ENCODE results near the gene NLE1. TPM values are rescaled to one million over a fixed set of nuclear protein-coding genes. Genes with fewer than 3 reads are reported as not detected.

NLE1 gene
- total RNA-seq, 2 donors from 2014 or later = 12.9 to 17.9 TPM

DNA sequence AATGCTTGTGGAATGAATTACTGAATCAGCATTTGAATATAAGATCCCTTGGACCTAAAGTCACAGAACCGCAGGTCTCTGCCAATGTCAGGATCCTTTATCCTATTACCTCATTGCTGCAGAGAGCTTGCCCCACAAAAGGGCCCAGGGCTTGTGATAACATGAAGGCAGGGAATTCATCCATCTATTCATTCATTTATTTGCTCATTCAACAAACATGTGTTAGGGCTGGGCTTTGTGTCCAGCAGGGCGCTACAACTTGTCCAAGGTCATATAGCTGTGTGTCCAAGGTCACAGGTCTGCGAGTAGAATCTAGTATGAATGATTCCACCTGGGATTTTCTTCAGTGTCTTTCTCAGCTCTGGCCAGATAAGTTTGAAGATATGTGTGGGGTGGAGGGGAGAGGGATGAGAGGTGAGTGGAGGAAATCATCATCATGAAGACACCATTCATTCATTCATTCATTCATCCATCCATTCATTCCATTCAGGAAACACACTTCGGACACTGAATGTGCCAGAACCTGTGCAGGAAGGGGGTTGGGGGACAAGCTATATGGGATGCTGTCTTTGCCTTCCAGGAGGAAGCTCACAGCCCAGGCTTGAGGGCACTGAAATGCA lies 4.2 kb upstream of the NLE1 start:
- Histone ChIP-seq H3K27ac (no peak overlapping the region), H3K4me1 (no peaks in the 10 kb centered on the region), H3K9me3 (no peaks in the 10 kb centered on the region), H3K27me3 (no peaks in the 10 kb centered on the region), H3K4me3 (no peak overlapping the region), H3K36me3 (replicated peaks in 1 of 2; ENCODE audit: insufficient read depth in 1 of 2, low read depth in 2 of 2) (no peaks in the 10 kb centered on the region)
- ATAC-seq (no peak), DNase-seq (no peak)
- TF ChIP-seq, protein P1, sequence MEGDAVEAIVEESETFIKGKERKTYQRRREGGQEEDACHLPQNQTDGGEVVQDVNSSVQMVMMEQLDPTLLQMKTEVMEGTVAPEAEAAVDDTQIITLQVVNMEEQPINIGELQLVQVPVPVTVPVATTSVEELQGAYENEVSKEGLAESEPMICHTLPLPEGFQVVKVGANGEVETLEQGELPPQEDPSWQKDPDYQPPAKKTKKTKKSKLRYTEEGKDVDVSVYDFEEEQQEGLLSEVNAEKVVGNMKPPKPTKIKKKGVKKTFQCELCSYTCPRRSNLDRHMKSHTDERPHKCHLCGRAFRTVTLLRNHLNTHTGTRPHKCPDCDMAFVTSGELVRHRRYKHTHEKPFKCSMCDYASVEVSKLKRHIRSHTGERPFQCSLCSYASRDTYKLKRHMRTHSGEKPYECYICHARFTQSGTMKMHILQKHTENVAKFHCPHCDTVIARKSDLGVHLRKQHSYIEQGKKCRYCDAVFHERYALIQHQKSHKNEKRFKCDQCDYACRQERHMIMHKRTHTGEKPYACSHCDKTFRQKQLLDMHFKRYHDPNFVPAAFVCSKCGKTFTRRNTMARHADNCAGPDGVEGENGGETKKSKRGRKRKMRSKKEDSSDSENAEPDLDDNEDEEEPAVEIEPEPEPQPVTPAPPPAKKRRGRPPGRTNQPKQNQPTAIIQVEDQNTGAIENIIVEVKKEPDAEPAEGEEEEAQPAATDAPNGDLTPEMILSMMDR (IDR thresholded peaks at IDR 0.05) = no peak
- no peak for TF ChIP-seq POLR2A (IDR thresholded peaks at IDR 0.05)
- intact Hi-C loops (cut with DNase I) = no loop called here
- 29 to 38% methylated on average over 4 of the region's 4 CpGs for WGBS, 2 donors

DNA sequence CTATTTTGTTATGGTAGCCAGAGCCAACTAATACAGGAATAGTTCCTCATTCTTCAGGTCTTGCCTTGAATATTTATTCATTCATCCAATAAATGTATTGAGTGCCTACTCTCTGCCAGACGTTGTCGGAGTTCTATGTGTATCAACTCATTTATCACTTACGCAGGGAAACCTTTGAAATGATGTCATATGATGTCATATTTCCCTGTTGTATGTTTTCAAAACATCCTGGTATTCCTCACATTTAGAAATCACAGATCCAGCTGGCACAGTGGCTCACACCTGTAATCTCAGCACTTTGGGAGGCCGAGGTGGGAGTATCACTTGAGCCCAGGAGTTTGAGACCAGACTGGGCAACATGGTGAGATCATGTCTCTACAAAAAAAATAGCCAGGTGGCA lies 2.7 kb upstream of the NLE1 start:
- no peak overlapping the region for H3K4me3 ChIP-seq
- intact Hi-C loops (cut with DNase I) = no loop called here
- H3K27ac ChIP-seq = no peak overlapping the region
- ATAC-seq (no peak), DNase-seq (no peak)
- WGBS, 2 donors = 63 to 64% methylated on average over 4 of the region's 4 CpGs
- TF ChIP-seq, protein P1 (IDR thresholded peaks at IDR 0.05) = no peak
- no peak for TF ChIP-seq POLR2A (IDR thresholded peaks at IDR 0.05)
- no peaks in the 10 kb centered on the region for H3K27me3 ChIP-seq
- H3K4me1 ChIP-seq = peaks cover 12% of the 10 kb centered on the region
- H3K9me3 ChIP-seq = no peaks in the 10 kb centered on the region
- no peaks in the 10 kb centered on the region for H3K36me3 ChIP-seq (replicated peaks in 1 of 2; ENCODE audit: insufficient read depth in 1 of 2, low read depth in 2 of 2)

DNA sequence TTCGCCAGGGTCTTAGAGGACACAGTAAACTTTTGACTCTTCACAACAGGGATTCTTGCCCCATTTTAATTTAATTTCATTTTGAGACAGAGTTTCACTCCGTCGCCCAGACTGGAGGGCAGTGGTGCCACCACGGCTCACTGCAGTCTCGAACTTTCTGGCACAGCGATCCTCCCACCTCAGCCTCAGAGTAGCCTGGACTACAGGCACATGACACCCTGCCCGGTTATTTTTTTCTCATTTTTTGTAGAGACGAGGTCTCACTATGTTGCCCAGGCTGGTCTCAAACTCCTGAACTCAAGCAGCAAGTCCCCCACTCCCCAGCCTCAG lies 329 bp upstream of the NLE1 start:
- H3K36me3 ChIP-seq (replicated peaks in 1 of 2; ENCODE audit: insufficient read depth in 1 of 2, low read depth in 2 of 2) = peaks cover 0 to 8% of the 10 kb centered on the region in 2 donors
- no peak overlapping the region for H3K4me3 ChIP-seq
- H3K4me1 ChIP-seq = peaks cover 12% of the 10 kb centered on the region
- TF ChIP-seq, protein P1 (IDR thresholded peaks at IDR 0.05) = no peak
- TF ChIP-seq POLR2A (IDR thresholded peaks at IDR 0.05) = no peak
- H3K27me3 ChIP-seq = no peaks in the 10 kb centered on the region
- 60 to 61% methylated on average over 8 of the region's 8 CpGs for WGBS, 2 donors
- H3K9me3 ChIP-seq = no peaks in the 10 kb centered on the region
- intact Hi-C loops (cut with DNase I) = no loop called here
- no peak overlapping the region for H3K27ac ChIP-seq
- DNase-seq (no peak), ATAC-seq (no peak)

DNA sequence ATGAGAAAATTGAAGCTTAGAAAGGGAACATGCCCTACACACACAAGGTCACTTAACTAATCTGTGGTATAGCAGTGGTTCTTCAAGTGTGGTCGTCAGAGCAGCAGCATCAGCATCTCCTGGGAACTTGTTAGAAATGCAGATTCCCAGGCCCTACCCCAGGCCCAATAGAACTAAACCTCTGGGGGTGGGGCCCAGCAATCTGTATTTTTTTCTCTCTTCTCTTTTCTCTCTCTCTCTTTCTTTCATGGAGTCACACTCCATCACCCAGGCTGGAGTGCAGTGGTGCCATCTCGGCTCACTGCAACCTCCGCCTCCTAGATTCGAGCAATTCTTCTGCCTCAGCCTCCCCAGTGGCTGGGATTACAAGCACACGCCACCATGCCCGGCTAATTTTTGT lies 3.9 kb downstream of the NLE1 start:
- DNase-seq = no peak
- H3K27ac ChIP-seq = no peak overlapping the region
- peaks cover 12% of the 10 kb centered on the region for H3K4me1 ChIP-seq
- ATAC-seq = no peak
- WGBS, 2 donors = 89 to 92% methylated on average over 6 of the region's 6 CpGs
- H3K36me3 ChIP-seq (replicated peaks in 1 of 2; ENCODE audit: insufficient read depth in 1 of 2, low read depth in 2 of 2) = peaks cover 10 to 42% of the 10 kb centered on the region in 2 donors
- no peaks in the 10 kb centered on the region for H3K9me3 ChIP-seq
- H3K27me3 ChIP-seq = no peaks in the 10 kb centered on the region
- TF ChIP-seq, protein P1 (IDR thresholded peaks at IDR 0.05) = no peak
- no peak for TF ChIP-seq POLR2A (IDR thresholded peaks at IDR 0.05)
- intact Hi-C loops (cut with DNase I) = no loop called here
- no peak overlapping the region for H3K4me3 ChIP-seq

DNA sequence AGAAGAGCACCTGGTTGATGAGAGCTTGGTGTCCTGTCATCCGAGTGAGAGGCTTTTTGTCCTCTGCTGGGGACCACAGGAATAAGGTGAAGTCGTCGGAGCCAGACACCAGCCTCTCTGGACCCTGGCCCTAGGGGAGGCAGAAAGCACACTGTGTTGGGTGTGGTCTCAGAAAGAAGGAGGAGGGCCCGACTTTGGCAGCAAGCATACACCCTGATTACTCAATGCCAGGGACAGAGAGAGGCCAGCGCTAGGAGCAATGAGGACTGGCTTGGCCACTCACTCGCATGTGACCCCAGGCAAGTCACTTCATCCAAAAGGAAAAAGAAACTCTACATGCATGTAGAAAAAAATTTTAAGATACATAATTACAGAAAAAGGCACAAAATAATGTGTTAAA lies 6.8 kb downstream of the NLE1 start:
- intact Hi-C loops (cut with DNase I) = no loop called here
- no peak for ATAC-seq
- H3K36me3 ChIP-seq (replicated peaks in 1 of 2; ENCODE audit: insufficient read depth in 1 of 2, low read depth in 2 of 2) = peaks cover 10 to 49% of the 10 kb centered on the region in 2 donors
- no peak overlapping the region for H3K27ac ChIP-seq
- TF ChIP-seq, protein P1 (IDR thresholded peaks at IDR 0.05) = no peak
- no peak for TF ChIP-seq POLR2A (IDR thresholded peaks at IDR 0.05)
- H3K9me3 ChIP-seq = no peaks in the 10 kb centered on the region
- no peaks in the 10 kb centered on the region for H3K27me3 ChIP-seq
- WGBS, 2 donors = 77 to 83% methylated on average over 6 of the region's 6 CpGs
- no peak for DNase-seq
- peaks cover 2% of the 10 kb centered on the region for H3K4me1 ChIP-seq
- no peak overlapping the region for H3K4me3 ChIP-seq
